Omental fat pad (tissue), 4 donors: ENCODE data around the gene C1QTNF8. TPM values are rescaled to one million over a fixed set of nuclear protein-coding genes. Genes with fewer than 3 reads are reported as not detected.
"Not testable (repeated sequence)": the region's sequence is repeated elsewhere in the genome, so short reads cannot be mapped to it uniquely, and the experiment has no call there.

Experiments used
- ATAC-seq: fragments of 150-250 bp; one replicate; pipeline ENCODE4 v1.9.1; 2016; ENCODE audit warnings: mild to moderate bottlenecking, moderate library complexity; ENCODE audit not compliant: low FRiP score
- DNase-seq: peaks from one replicate; pipeline ENCODE4 v3.0.0-alpha.2; 2019; ENCODE audit warnings: low spot score
- CTCF ChIP-seq, 3 donors: fragments of 450-650 bp; IDR thresholded peaks; one replicate each; pipeline ENCODE4 v1.5.1; 2016 to 2017; ENCODE audit warnings: antibody characterized with exemption in 3 of 3, mild to moderate bottlenecking in 3 of 3, moderate library complexity in 2 of 3
- total RNA-seq, 4 donors: library from RNA; depleted of rRNA; stranded (reverse); fragments of >200 nt; gene quantifications; one replicate each; pipeline ENCODE4 v1.1.0, GENCODE V29; 2016

Gene C1QTNF8
- total RNA-seq, 4 donors from 2014 or later: not detected

GRCh38 chr16:1094124-1094479 is 1.9 kb downstream of the C1QTNF8 start:
- ATAC-seq (no peak), DNase-seq (no peak)
- no peak for TF ChIP-seq CTCF (IDR thresholded peaks at IDR 0.05)

GRCh38 chr16:1093284-1094123 is 2.5 kb downstream of the C1QTNF8 start:
- TF ChIP-seq CTCF (IDR thresholded peaks at IDR 0.05): no peak
- no peak for DNase-seq
- no peak for ATAC-seq

GRCh38 chr16:1092685-1093283 is 3.3 kb downstream of the C1QTNF8 start:
- not testable (repeated sequence) for DNase-seq, ATAC-seq

GRCh38 chr16:1091992-1092552 is 4.0 kb downstream of the C1QTNF8 start:
- ATAC-seq (no peak), DNase-seq (no peak)
- TF ChIP-seq CTCF (IDR thresholded peaks at IDR 0.05): no peak

- DNase-seq (no peak), ATAC-seq (no peak)
- no peak for TF ChIP-seq CTCF (IDR thresholded peaks at IDR 0.05)
These were observed 5.1 kb downstream of the C1QTNF8 start for GRCh38 chr16:1090620-1091587.

- peak; percentile 30 for DNase-seq
- no peak for TF ChIP-seq CTCF (IDR thresholded peaks at IDR 0.05)
- peak; percentile 78 for ATAC-seq
These were observed 6.0 kb downstream of the C1QTNF8 start for GRCh38 chr16:1089822-1090619.
